GM12892 (cell line): ENCODE measurements around the gene HDAC5.

Source experiments
- POLR2A ChIP-seq: IDR thresholded peaks from 2 replicates; pipeline ENCODE4 v1.6.1; 2011; ENCODE audit warnings: low read depth, low read length, control low read depth
- POLR2AphosphoS5 ChIP-seq: IDR thresholded peaks from 2 replicates; pipeline ENCODE4 v1.6.1; 2011; ENCODE audit warnings: low read depth, low read length, control low read depth

GRCh38 chr17:44102849-44103622, 20.4 kb downstream of the HDAC5 start:
- TF ChIP-seq POLR2A (no peak), POLR2AphosphoS5 (no peak)
